NCI-H2171 treated with DMSO at 0.1 percent for 48 hours (cell line): Measurements from ENCODE around the gene ELAVL1.

Experiments used
- DNase-seq: peaks from one replicate; lab custom pipeline; 2025; lab: John Stamatoyannopoulos, UW

Gene ELAVL1

GRCh38 chr19:8020681-8021080 lies 15.2 kb upstream of the ELAVL1 start:
- DNase-seq = no peak

GRCh38 chr19:8017808-8018207 lies 12.4 kb upstream of the ELAVL1 start:
- no peak for DNase-seq

GRCh38 chr19:8004723-8005513 lies 523 bp downstream of the ELAVL1 start:
- peak; percentile 23 for DNase-seq

- DNase-seq = no peak
These were observed 1.4 kb downstream of the ELAVL1 start for GRCh38 chr19:8004001-8004400.

GRCh38 chr19:8001995-8002849 lies 3.2 kb downstream of the ELAVL1 start:
- peak; percentile 17 for DNase-seq

- DNase-seq = no peak
These were observed 3.8 kb downstream of the ELAVL1 start for GRCh38 chr19:8001651-8001994.

GRCh38 chr19:8000298-8001038 lies 5.0 kb downstream of the ELAVL1 start:
- no peak for DNase-seq

- no peak for DNase-seq
These were observed 6.1 kb downstream of the ELAVL1 start for GRCh38 chr19:7999376-7999775.

GRCh38 chr19:7997809-7998480 lies 7.5 kb downstream of the ELAVL1 start:
- DNase-seq = no peak

GRCh38 chr19:7996883-7997282 lies 8.6 kb downstream of the ELAVL1 start:
- DNase-seq = no peak

GRCh38 chr19:7995810-7996158 lies 9.7 kb downstream of the ELAVL1 start:
- no peak for DNase-seq

- peak; percentile 12 for DNase-seq
These were observed 10.3 kb downstream of the ELAVL1 start for GRCh38 chr19:7994928-7995809.

GRCh38 chr19:7994114-7994513 lies 11.3 kb downstream of the ELAVL1 start:
- no peak for DNase-seq

- DNase-seq = no peak
These were observed 11.9 kb downstream of the ELAVL1 start for GRCh38 chr19:7993560-7993959.

- no peak for DNase-seq
These were observed 12.9 kb downstream of the ELAVL1 start for GRCh38 chr19:7992575-7992974.

- no peak for DNase-seq
These were observed 16.3 kb downstream of the ELAVL1 start for GRCh38 chr19:7989071-7989575.

GRCh38 chr19:7988307-7988706 lies 17.1 kb downstream of the ELAVL1 start:
- DNase-seq = no peak

- DNase-seq = no peak
These were observed 18.2 kb downstream of the ELAVL1 start for GRCh38 chr19:7987114-7987768.

- no peak for DNase-seq
These were observed 18.9 kb downstream of the ELAVL1 start for GRCh38 chr19:7986321-7987113.
